Measurements from ENCODE around the gene TUBA4B. TPM values are rescaled to one million over a fixed set of nuclear protein-coding genes. Genes with fewer than 3 reads are reported as not detected.
A peak's percentile ranks its signal among the peaks of the same experiment; 100 is the strongest.

Gene TUBA4B
- total RNA-seq (2014; rRNA removed; shearing (Covaris generic)) (not detected in 2 replicates), polyA plus RNA-seq (2016; fragmentation: Nextera tagmentation; extraction: Ambion mirVana) (not detected in 2 replicates)

DNA sequence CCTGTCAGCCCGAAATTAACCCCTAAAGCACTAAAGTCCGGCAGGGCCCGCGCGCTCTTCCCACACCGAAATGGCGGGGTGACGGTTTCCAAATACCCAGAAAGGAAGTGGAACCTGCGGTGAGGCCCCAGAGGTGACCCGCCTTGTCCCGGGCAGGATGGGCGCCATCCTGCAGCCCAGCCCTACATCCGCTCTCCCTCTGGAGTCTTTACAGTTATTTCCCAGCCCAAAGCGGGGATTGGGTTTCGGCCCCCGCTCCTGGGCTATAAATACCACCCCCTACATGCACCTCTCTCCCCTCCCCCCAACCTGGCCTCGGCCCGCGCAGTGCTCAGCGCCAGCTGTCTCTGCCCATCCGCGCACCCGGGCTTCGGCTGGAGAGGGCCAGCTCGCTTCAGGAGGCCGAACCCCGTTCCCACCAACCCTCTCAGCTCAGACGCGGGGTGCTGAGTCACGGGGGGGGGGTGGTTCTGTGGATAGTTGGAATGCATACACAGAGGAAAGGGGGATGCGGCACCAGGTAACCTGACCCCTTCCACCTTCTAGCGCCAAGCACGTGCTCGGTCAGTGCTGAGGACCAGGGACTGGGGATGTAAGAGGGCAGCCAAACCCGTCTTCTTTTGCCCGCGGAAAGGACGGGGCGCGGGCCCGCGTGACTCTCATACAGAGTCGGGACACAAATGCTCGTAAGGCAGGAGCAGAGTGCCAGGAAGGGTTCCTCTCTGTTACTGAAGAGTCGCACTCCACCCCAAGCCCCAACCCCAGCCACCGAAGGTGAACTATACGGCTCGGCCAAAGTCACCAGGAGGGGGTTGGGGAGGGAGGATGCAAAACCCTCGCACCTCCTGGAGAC lies at the start of gene TUBA4B:
Gene TUBA4B (plus strand): TSS at position 344 of the 853 bp plus-strand sequence. CDS start 165 bp downstream, at position 509.
- Histone ChIP-seq H3K9ac (peak within 1 kb of the TSS; percentile 62), H4K20me1 (ENCODE audit: insufficient read depth) (no peaks in the 10 kb centered on the region), H2AFZ (peak within 1 kb of the TSS; percentile 76), H3K4me3 (peak within 1 kb of the TSS; percentile 78), H3K9me2 (ENCODE audit: insufficient read depth) (no peaks in the 10 kb centered on the region), H3K4me1 (ENCODE audit: insufficient read depth) (peaks cover 40% of the 10 kb centered on the region), H3K9me3 (ENCODE audit: low read depth) (no peaks in the 10 kb centered on the region), H3K27ac (no peak within 1 kb of the TSS), H3K27me3 (replicated peaks; ENCODE audit: insufficient read depth) (no peaks in the 10 kb centered on the region; the same call in 1 of the 2 replicates), H3K4me2 (ENCODE audit: unreplicated experiment) (peak within 1 kb of the TSS; percentile 86), H3K79me2 (ENCODE audit: insufficient read depth) (no peaks in the 10 kb centered on the region), H3K36me3 (ENCODE audit: low read depth) (no peaks in the 10 kb centered on the region), H3F3A (ENCODE audit: insufficient read depth) (peaks cover 38% of the 10 kb centered on the region)
- peak; percentile 70 for DNase-seq
- TF ChIP-seq EZH2 (IDR thresholded peaks at IDR 0.05; ENCODE audit: insufficient read depth, poor library complexity, severe bottlenecking): no peak
- TF ChIP-seq EZH2phosphoT487 (IDR thresholded peaks at IDR 0.05; ENCODE audit: insufficient read depth, low read depth): no peak
- in situ Hi-C loops (cut with MboI): no loop called here
- WGBS, 2 experiments (ENCODE audit: low coverage in 1 of 2, low lambda C conversion rate in 2 of 2, missing lambda C conversion rate in 2 of 2): 6 to 8% methylated on average over 42 to 49 of the region's 49 CpGs

DNA sequence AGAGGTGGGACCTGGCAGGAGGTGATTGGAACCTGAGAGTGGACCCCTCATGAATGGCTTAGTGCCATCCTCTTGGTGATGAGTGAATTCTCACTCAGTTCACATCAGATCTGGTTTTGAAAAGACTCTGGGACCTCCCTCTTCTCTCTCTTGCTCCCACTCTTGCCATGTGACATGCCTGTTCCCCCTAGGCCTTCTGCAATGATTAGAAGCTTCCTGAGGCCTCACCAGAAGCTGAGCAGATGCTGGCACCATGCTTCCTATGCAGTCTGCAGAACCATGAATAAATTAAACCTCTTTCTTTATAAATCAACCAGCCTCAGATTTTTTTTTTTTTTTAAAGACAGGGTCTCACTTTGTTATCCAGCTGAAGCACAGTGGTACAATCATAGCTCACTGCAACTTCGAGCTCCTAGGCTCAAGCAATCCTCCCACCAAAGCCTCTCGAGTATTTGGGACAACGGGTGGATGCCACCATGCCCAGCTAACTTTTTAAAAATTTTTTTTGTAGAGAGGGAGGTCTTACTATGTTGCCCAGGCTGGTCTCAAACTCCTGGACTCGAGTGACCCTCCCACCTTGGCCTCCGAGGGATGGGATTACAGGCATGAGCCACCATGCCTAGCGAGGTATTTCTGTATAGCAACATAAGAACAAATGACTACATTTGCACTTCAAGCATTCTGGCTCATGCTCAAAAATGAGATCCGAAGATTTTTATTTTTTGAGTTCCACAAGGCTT lies 48.4 kb upstream of the TUBA4B start:
- peaks cover 17% of the 10 kb centered on the region for H3F3A ChIP-seq (ENCODE audit: insufficient read depth)
- H4K20me1 ChIP-seq (ENCODE audit: insufficient read depth): no peaks in the 10 kb centered on the region
- WGBS, 2 experiments (ENCODE audit: low coverage in 1 of 2, low lambda C conversion rate in 2 of 2, missing lambda C conversion rate in 2 of 2): 70 to 73% methylated on average over 7 of the region's 7 CpGs
- no peak overlapping the region for H2AFZ ChIP-seq
- H3K4me3 ChIP-seq: no peak overlapping the region
- H3K27ac ChIP-seq: no peak overlapping the region
- H3K4me1 ChIP-seq (ENCODE audit: insufficient read depth): peaks cover 11% of the 10 kb centered on the region; the same call in 1 of the 2 replicates
- no peak for TF ChIP-seq EZH2phosphoT487 (IDR thresholded peaks at IDR 0.05; ENCODE audit: insufficient read depth, low read depth)
- no peak for TF ChIP-seq EZH2 (IDR thresholded peaks at IDR 0.05; ENCODE audit: insufficient read depth, poor library complexity, severe bottlenecking)
- no peaks in the 10 kb centered on the region for H3K9me3 ChIP-seq (ENCODE audit: low read depth)
- H3K36me3 ChIP-seq (ENCODE audit: low read depth): no peaks in the 10 kb centered on the region
- H3K4me2 ChIP-seq (ENCODE audit: unreplicated experiment): no peak overlapping the region
- no peaks in the 10 kb centered on the region for H3K9me2 ChIP-seq (ENCODE audit: insufficient read depth)
- in situ Hi-C loops (cut with MboI): no loop called here
- H3K27me3 ChIP-seq (replicated peaks; ENCODE audit: insufficient read depth): no peaks in the 10 kb centered on the region
- no peak for DNase-seq
- H3K9ac ChIP-seq: no peak overlapping the region
- H3K79me2 ChIP-seq (ENCODE audit: insufficient read depth): 0 out of 2 replicates have a peak, but pooled peaks cover 3% of the 10 kb centered on the region

DNA sequence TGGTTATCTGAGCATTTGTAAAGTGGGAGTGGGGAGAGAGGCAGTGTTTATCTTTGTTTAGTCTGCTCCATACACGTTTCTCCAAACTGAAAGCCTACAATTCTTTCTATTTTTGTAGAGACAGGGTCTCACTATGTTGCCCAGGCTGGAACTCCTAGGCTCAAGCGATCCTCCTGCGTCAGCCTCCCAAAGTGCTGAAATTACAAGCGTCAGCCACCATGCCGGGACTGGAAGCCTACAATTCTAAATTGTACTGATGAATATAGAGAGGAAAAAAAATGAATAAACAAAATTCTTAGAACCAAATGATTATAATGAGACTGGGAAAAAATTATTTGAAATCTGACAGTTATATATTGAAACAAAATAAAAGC lies 47.9 kb upstream of the TUBA4B start:
- H3K9me2 ChIP-seq (ENCODE audit: insufficient read depth): no peaks in the 10 kb centered on the region
- DNase-seq: no peak
- 0 out of 2 replicates have a peak, but pooled peaks cover 3% of the 10 kb centered on the region for H3K79me2 ChIP-seq (ENCODE audit: insufficient read depth)
- no peak overlapping the region for H3K4me2 ChIP-seq (ENCODE audit: unreplicated experiment)
- H3K27me3 ChIP-seq (replicated peaks; ENCODE audit: insufficient read depth): no peaks in the 10 kb centered on the region
- H3F3A ChIP-seq (ENCODE audit: insufficient read depth): peaks cover 17% of the 10 kb centered on the region
- in situ Hi-C loops (cut with MboI): no loop called here
- H3K4me3 ChIP-seq: no peak overlapping the region
- H3K4me1 ChIP-seq (ENCODE audit: insufficient read depth): peaks cover 11% of the 10 kb centered on the region; the same call in 1 of the 2 replicates
- no peak overlapping the region for H3K9ac ChIP-seq
- H4K20me1 ChIP-seq (ENCODE audit: insufficient read depth): no peaks in the 10 kb centered on the region
- 78 to 79% methylated on average over 5 of the region's 5 CpGs for WGBS, 2 experiments (ENCODE audit: low coverage in 1 of 2, low lambda C conversion rate in 2 of 2, missing lambda C conversion rate in 2 of 2)
- no peaks in the 10 kb centered on the region for H3K9me3 ChIP-seq (ENCODE audit: low read depth)
- H3K36me3 ChIP-seq (ENCODE audit: low read depth): no peaks in the 10 kb centered on the region
- H3K27ac ChIP-seq: no peak overlapping the region
- no peak for TF ChIP-seq EZH2 (IDR thresholded peaks at IDR 0.05; ENCODE audit: insufficient read depth, poor library complexity, severe bottlenecking)
- no peak for TF ChIP-seq EZH2phosphoT487 (IDR thresholded peaks at IDR 0.05; ENCODE audit: insufficient read depth, low read depth)
- H2AFZ ChIP-seq: no peak overlapping the region

DNA sequence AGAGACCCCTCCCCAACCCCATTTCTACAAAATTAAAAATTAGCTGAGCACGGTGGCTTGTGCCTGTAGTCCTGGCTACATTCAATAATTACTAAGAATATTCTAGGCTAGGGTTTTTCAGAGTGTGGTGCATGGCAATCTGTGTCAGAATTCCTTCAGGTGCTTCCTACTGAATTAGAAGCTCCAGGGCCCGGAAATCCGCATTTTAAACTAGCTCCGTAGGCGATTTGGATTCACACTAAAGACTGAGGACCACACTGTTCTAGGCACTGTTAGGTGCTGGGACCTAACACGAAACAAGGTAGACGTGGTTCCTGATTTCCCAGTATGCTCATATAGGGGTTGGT lies 47.1 kb upstream of the TUBA4B start:
- Histone ChIP-seq H2AFZ (peak overlapping the region; percentile 88), H3K4me1 (ENCODE audit: insufficient read depth) (peaks cover 11% of the 10 kb centered on the region; the same call in 1 of the 2 replicates), H3K36me3 (ENCODE audit: low read depth) (no peaks in the 10 kb centered on the region), H3K4me3 (peak overlapping the region; percentile 78), H4K20me1 (ENCODE audit: insufficient read depth) (no peaks in the 10 kb centered on the region), H3K4me2 (ENCODE audit: unreplicated experiment) (peak overlapping the region; percentile 93), H3K9me3 (ENCODE audit: low read depth) (no peaks in the 10 kb centered on the region), H3K9me2 (ENCODE audit: insufficient read depth) (no peaks in the 10 kb centered on the region), H3K79me2 (ENCODE audit: insufficient read depth) (0 out of 2 replicates have a peak, but pooled peaks cover 3% of the 10 kb centered on the region), H3K9ac (peak overlapping the region; percentile 77), H3K27me3 (replicated peaks; ENCODE audit: insufficient read depth) (no peaks in the 10 kb centered on the region), H3K27ac (peak overlapping the region; percentile 69), H3F3A (ENCODE audit: insufficient read depth) (peaks cover 17% of the 10 kb centered on the region)
- no peak for DNase-seq
- in situ Hi-C loops (cut with MboI): no loop called here
- 23 to 27% methylated on average over 7 of the region's 7 CpGs for WGBS, 2 experiments (ENCODE audit: low coverage in 1 of 2, low lambda C conversion rate in 2 of 2, missing lambda C conversion rate in 2 of 2)
- TF ChIP-seq EZH2phosphoT487 (IDR thresholded peaks at IDR 0.05; ENCODE audit: insufficient read depth, low read depth): no peak

Measured in GM23248 (cell line).